ENCODE results near the gene A4GALT. TPM values are rescaled to one million over a fixed set of nuclear protein-coding genes. Genes with fewer than 3 reads are reported as not detected.

A4GALT gene
- total RNA-seq, 1 experiment from 2014 or later = 3.4 TPM

DNA sequence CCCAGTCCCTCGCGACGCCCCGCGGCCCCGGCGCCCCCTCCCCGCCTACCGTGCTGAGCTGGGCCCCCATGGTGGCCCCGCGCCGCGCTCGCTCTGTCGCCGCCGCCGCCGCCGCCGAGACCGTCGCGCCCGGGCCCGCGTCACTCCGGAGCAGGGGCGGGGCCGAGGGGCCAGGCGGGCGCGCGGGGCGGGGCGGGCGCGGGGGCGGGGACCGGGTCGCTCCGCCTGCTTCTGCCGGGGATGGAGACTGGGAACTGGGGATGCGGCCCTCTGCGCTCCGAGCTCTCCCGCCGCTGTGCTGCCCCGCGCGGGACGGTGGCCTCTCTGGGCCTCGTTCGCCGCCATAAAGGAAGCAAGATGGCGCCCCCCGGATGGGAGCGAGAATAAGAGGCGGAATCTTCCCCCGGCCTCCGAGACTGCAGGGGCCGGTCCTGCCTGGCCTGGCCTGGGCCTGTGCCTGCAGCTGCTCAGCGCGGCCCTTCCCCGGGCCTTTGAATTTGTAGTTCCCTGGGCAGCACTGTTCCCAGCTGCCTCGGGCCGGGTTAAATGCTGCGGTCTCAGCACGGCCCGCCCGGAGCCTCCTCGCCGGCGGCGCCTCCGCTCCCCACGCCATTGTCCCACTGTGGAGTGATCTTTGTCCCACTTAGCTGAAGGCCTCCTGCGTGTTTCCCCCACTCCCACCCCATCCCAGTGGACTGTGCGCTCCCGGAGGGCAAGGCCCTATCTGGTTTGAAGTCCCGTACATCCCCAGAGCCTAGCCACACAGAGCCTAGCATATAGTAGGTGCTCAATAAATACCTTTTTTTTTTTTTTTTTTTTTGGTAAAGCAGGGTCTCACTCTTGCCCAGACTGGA, 71.2 kb downstream of the A4GALT start, which contains the start of gene CYB5R3:
Gene CYB5R3, minus strand, starts transcription at position 147 of the 854 bp plus-strand sequence. Its CDS starts 77 bp downstream, at position 70.
- Histone ChIP-seq H3K4me1 (ENCODE audit: insufficient read depth, low read length) (peaks cover under 1% of the 10 kb centered on the region; the same call in 1 of the 2 replicates), H4K20me1 (ENCODE audit: control insufficient read depth, insufficient read depth, insufficient read length) (no peaks in the 10 kb centered on the region), H3K79me2 (ENCODE audit: insufficient read depth, low read length) (no peaks in the 10 kb centered on the region; the same call in 1 of the 2 replicates), H3K4me2 (ENCODE audit: insufficient read depth, insufficient read length, low read length) (peak within 1 kb of the TSS; percentile 99), H4K5ac (ENCODE audit: insufficient read length, low read depth, low read length) (peak within 1 kb of the TSS; percentile 97), H2BK5ac (ENCODE audit: insufficient read length, low read length) (no peak within 1 kb of the TSS), H3T11ph (ENCODE audit: low read length) (no peak within 1 kb of the TSS), H3K4ac (ENCODE audit: low read depth, low read length) (no peak within 1 kb of the TSS), H4K8ac (replicated peaks; ENCODE audit: insufficient read length, low read depth, low read length) (no peak within 1 kb of the TSS), H2BK15ac (ENCODE audit: low read depth, low read length) (no peak within 1 kb of the TSS), H3K23me2 (ENCODE audit: insufficient read length, low read depth, low read length, poor library complexity, severe bottlenecking) (peaks cover 13% of the 10 kb centered on the region), H3K23ac (ENCODE audit: insufficient read length, low read depth, low read length) (no peak within 1 kb of the TSS), H2AFZ (ENCODE audit: low read length) (no peak within 1 kb of the TSS), H3K27ac (ENCODE audit: insufficient read length, low read depth, low read length) (peak within 1 kb of the TSS; percentile 16), H3K27me3 (ENCODE audit: insufficient read depth, low read length) (no peaks in the 10 kb centered on the region), H2BK20ac (ENCODE audit: low read depth, low read length, poor library complexity, severe bottlenecking) (no peak within 1 kb of the TSS), H4K91ac (ENCODE audit: insufficient read length, low read depth, low read length) (no peak within 1 kb of the TSS), H3K9ac (ENCODE audit: extremely low read depth, insufficient read length, low read length) (peak within 1 kb of the TSS; percentile 80), H2BK12ac (ENCODE audit: insufficient read length, low read depth, low read length) (peak within 1 kb of the TSS; percentile 98), H3K9me3 (ENCODE audit: control insufficient read depth, low read depth, low read length) (no peaks in the 10 kb centered on the region), H3K14ac (ENCODE audit: insufficient read depth, low read length) (peak within 1 kb of the TSS; percentile 97), H3K18ac (ENCODE audit: insufficient read length, low read depth, low read length) (peak within 1 kb of the TSS; percentile 94), H2AK5ac (ENCODE audit: insufficient read length, low read length) (no peak within 1 kb of the TSS), H3K79me1 (ENCODE audit: insufficient read depth, low read depth, low read length, poor library complexity, severe bottlenecking) (no peaks in the 10 kb centered on the region), H2BK120ac (ENCODE audit: low read depth, low read length, poor library complexity, severe bottlenecking) (no peak within 1 kb of the TSS), H3K56ac (ENCODE audit: insufficient read length, low read depth, low read length) (peak within 1 kb of the TSS; percentile 15)
- peaks cover 19 to 42% of the 10 kb centered on the region in 2 experiments for H3K4me1 Mint-ChIP-seq
- H3K27ac Mint-ChIP-seq = peak within 1 kb of the TSS; percentile 15 to 97 (median 93); a peak in 5 of 7 replicates
- H3K9me3 Mint-ChIP-seq = no peaks in the 10 kb centered on the region; a peak in 1 of 5 replicates
- H3K4me3 Mint-ChIP-seq = peak within 1 kb of the TSS; percentile 85 to 98
- no peaks in the 10 kb centered on the region; the same call in 1 of the 2 replicates for H3K27me3 Mint-ChIP-seq (ENCODE audit: low read depth)
- no peaks in the 10 kb centered on the region for H3K36me3 Mint-ChIP-seq (ENCODE audit: insufficient read depth in 1 of 3, low read depth in 3 of 3)
- WGBS (ENCODE audit: extremely low coverage, insufficient read length, low lambda C conversion rate) = no CpG with 5 or more reads among the region's 81 CpGs
- TF ChIP-seq, protein P1, sequence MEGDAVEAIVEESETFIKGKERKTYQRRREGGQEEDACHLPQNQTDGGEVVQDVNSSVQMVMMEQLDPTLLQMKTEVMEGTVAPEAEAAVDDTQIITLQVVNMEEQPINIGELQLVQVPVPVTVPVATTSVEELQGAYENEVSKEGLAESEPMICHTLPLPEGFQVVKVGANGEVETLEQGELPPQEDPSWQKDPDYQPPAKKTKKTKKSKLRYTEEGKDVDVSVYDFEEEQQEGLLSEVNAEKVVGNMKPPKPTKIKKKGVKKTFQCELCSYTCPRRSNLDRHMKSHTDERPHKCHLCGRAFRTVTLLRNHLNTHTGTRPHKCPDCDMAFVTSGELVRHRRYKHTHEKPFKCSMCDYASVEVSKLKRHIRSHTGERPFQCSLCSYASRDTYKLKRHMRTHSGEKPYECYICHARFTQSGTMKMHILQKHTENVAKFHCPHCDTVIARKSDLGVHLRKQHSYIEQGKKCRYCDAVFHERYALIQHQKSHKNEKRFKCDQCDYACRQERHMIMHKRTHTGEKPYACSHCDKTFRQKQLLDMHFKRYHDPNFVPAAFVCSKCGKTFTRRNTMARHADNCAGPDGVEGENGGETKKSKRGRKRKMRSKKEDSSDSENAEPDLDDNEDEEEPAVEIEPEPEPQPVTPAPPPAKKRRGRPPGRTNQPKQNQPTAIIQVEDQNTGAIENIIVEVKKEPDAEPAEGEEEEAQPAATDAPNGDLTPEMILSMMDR (conservative IDR thresholded peaks at IDR 0.05) = no peak
- peak; percentile 90 for DNase-seq
